Measurements from ENCODE around the gene NFATC2.

- TF ChIP-seq ZNF274 (IDR thresholded peaks at IDR 0.05; ENCODE audit: low read depth, low read length) (no peak), YY1 (IDR thresholded peaks at IDR 0.05; ENCODE audit: insufficient read depth, insufficient read length) (no peak), SUZ12 (IDR thresholded peaks at IDR 0.05; ENCODE audit: extremely low read depth, insufficient read depth, insufficient read length) (no peak)
Observed at GRCh38 chr20:51526754-51527153, 15.8 kb downstream of the NFATC2 start.

Data from NT2/D1 (cell line).